HEK293 (cell line): ENCODE data around the gene TMEM8B.
A peak's percentile ranks its signal among the peaks of the same experiment; 100 is the strongest.

ENCODE experiments used
- CTCF ChIA-PET: fragments of 350-600 bp; formaldehyde crosslinking; extraction: SDS; loops from one replicate; lab custom pipeline; 2021; ENCODE audit warnings: antibody characterized with exemption; lab: Yijun Ruan, JAX
- POLR2A ChIA-PET: fragments of 300-600 bp; formaldehyde crosslinking; extraction: SDS; loops from one replicate; lab custom pipeline; 2020; ENCODE audit warnings: antibody characterized with exemption, inconsistent platforms; lab: Yijun Ruan, JAX
- H3K27ac ChIP-seq: fragments of 200-500 bp; sonication (Bioruptor generic); 2 replicates; pipeline ENCODE4 v1.5.1; 2014; ENCODE audit warnings: low read depth, low read length, control low read depth, inconsistent platforms; ENCODE audit errors: extremely low read depth
- H3K36me3 ChIP-seq, 2 experiments: fragments of 200-500 bp in 1 of 2; sonication (Bioruptor generic) in 1 of 2; 1 replicate in 1 of 2; 2 replicates in 1 of 2; pipeline ENCODE4 v1.5.1; 2014 to 2017; ENCODE audit warnings: inconsistent platforms in 2 of 2, low read length in 2 of 2; ENCODE audit not compliant: control insufficient read depth in 2 of 2, insufficient read depth in 1 of 2
- H3K4me1 ChIP-seq: fragments of 200-500 bp; sonication (Bioruptor generic); 2 replicates; pipeline ENCODE4 v1.5.1; 2014; ENCODE audit warnings: mild to moderate bottlenecking, low read length, inconsistent platforms; ENCODE audit not compliant: control insufficient read depth, insufficient read depth
- H3K4me3 ChIP-seq: 2 replicates; pipeline ENCODE4 v1.5.1; 2011; ENCODE audit warnings: low read depth, mild to moderate bottlenecking, control low read depth, low read length, moderate library complexity
- H3K9me3 ChIP-seq: fragments of 200-500 bp; sonication (Bioruptor generic); 2 replicates; pipeline ENCODE4 v1.5.1; 2014; ENCODE audit warnings: low read depth, low read length, inconsistent platforms; ENCODE audit not compliant: control insufficient read depth, insufficient read depth
- GLIS1 ChIP-seq: fragments of 450-650 bp; formaldehyde crosslinking; IDR thresholded peaks from 2 replicates; pipeline ENCODE4 v1.5.1; 2016; ENCODE audit warnings: missing biosample characterization, missing genetic modification characterization
- GLIS2 ChIP-seq: fragments of 450-650 bp; formaldehyde crosslinking; IDR thresholded peaks from 2 replicates; pipeline ENCODE4 v1.5.1; 2016; ENCODE audit warnings: missing biosample characterization, missing genetic modification characterization
- IKZF3 ChIP-seq: fragments of 450-650 bp; IDR thresholded peaks from 2 replicates; pipeline ENCODE4 v1.5.0; 2018; ENCODE audit warnings: missing biosample characterization, mild to moderate bottlenecking, missing genetic modification characterization, moderate library complexity
- KLF1 ChIP-seq: fragments of 450-650 bp; formaldehyde crosslinking; IDR thresholded peaks from 2 replicates; pipeline ENCODE4 v1.5.1; 2016; ENCODE audit warnings: missing biosample characterization, missing genetic modification characterization
- KLF10 ChIP-seq: fragments of 450-650 bp; IDR thresholded peaks from 2 replicates; pipeline ENCODE4 v1.5.1; 2018; ENCODE audit warnings: missing biosample characterization, mild to moderate bottlenecking, missing genetic modification characterization
- KLF9 ChIP-seq: fragments of 450-650 bp; formaldehyde crosslinking; IDR thresholded peaks from 2 replicates; pipeline ENCODE4 v1.5.1; 2016; ENCODE audit warnings: missing biosample characterization, missing genetic modification characterization, low read depth
- PRDM1 ChIP-seq: fragments of 450-650 bp; formaldehyde crosslinking; IDR thresholded peaks from 2 replicates; pipeline ENCODE4; 2016; ENCODE audit warnings: missing biosample characterization, missing genetic modification characterization
- SCRT2 ChIP-seq: fragments of 450-650 bp; formaldehyde crosslinking; IDR thresholded peaks from 2 replicates; pipeline ENCODE4 v1.5.1; 2016; ENCODE audit warnings: missing biosample characterization, missing genetic modification characterization
- SP3 ChIP-seq: fragments of 450-650 bp; formaldehyde crosslinking; IDR thresholded peaks from 2 replicates; pipeline ENCODE4 v1.5.1; 2016; ENCODE audit warnings: missing biosample characterization, missing genetic modification characterization
- YY2 ChIP-seq: fragments of 450-650 bp; formaldehyde crosslinking; IDR thresholded peaks from 2 replicates; pipeline ENCODE4 v1.5.1; 2016; ENCODE audit warnings: missing biosample characterization, missing genetic modification characterization
- ZBTB20 ChIP-seq: fragments of 450-650 bp; formaldehyde crosslinking; IDR thresholded peaks from 2 replicates; pipeline ENCODE4 v1.5.1; 2016; ENCODE audit warnings: missing biosample characterization, missing genetic modification characterization
- ZNF10 ChIP-seq: fragments of 450-650 bp; formaldehyde crosslinking; IDR thresholded peaks from 2 replicates; pipeline ENCODE4 v1.5.1; 2017; ENCODE audit warnings: missing biosample characterization, missing genetic modification characterization
- ZNF350 ChIP-seq: fragments of 450-650 bp; formaldehyde crosslinking; IDR thresholded peaks from 2 replicates; pipeline ENCODE4 v1.5.0; 2017; ENCODE audit warnings: missing biosample characterization, mild to moderate bottlenecking, missing genetic modification characterization
- ZNF394 ChIP-seq: fragments of 450-650 bp; formaldehyde crosslinking; IDR thresholded peaks from 2 replicates; pipeline ENCODE4 v1.5.1; 2016; ENCODE audit warnings: missing biosample characterization, missing genetic modification characterization, mild to moderate bottlenecking, moderate library complexity, borderline replicate concordance
- ZNF529 ChIP-seq: fragments of 450-650 bp; formaldehyde crosslinking; IDR thresholded peaks from 2 replicates; pipeline ENCODE4 v1.5.1; 2017; ENCODE audit warnings: missing genetic modification characterization, missing biosample characterization; ENCODE audit not compliant: insufficient replicate concordance
- ZNF660 ChIP-seq: fragments of 450-650 bp; IDR thresholded peaks from 2 replicates; pipeline ENCODE4 v1.5.1; 2018; ENCODE audit warnings: missing biosample characterization, mild to moderate bottlenecking, missing genetic modification characterization
- ZSCAN30 ChIP-seq: fragments of 450-650 bp; IDR thresholded peaks from 2 replicates; pipeline ENCODE4 v1.5.1; 2018; ENCODE audit warnings: missing biosample characterization, mild to moderate bottlenecking, missing genetic modification characterization, moderate library complexity
- TF ChIP-seq, protein P1 (sequence below): sonication (generic); formaldehyde crosslinking; IDR thresholded peaks from 2 replicates; pipeline ENCODE4 v1.8.1; 2022; ENCODE audit warnings: mild to moderate bottlenecking, moderate library complexity, missing genetic modification reagents
- TF ChIP-seq, protein P2 (sequence below): fragments of 450-650 bp; formaldehyde crosslinking; optimal IDR thresholded peaks from 2 replicates; pipeline ENCODE3; 2016; ENCODE audit warnings: missing biosample characterization, mild to moderate bottlenecking, missing genetic modification characterization
- TF ChIP-seq, protein P3 (sequence below): fragments of 450-650 bp; formaldehyde crosslinking; IDR thresholded peaks from 2 replicates; pipeline ENCODE4 v1.5.1; 2017; ENCODE audit warnings: missing biosample characterization, missing genetic modification characterization
- TF ChIP-seq, protein P4 (sequence below): fragments of 450-650 bp; formaldehyde crosslinking; IDR thresholded peaks from 2 replicates; pipeline ENCODE4 v1.5.1; 2016; ENCODE audit warnings: missing biosample characterization, missing genetic modification characterization
- TF ChIP-seq, protein P5 (sequence below): fragments of 450-650 bp; formaldehyde crosslinking; conservative IDR thresholded peaks from 2 replicates; pipeline ENCODE4 v1.5.1; 2016; ENCODE audit warnings: low read depth, missing biosample characterization, missing genetic modification characterization
- TF ChIP-seq, protein P6 (sequence below): fragments of 450-650 bp; formaldehyde crosslinking; IDR thresholded peaks from 2 replicates; pipeline ENCODE4 v1.5.1; 2016; ENCODE audit warnings: missing biosample characterization, missing genetic modification characterization

TMEM8B gene

DNA sequence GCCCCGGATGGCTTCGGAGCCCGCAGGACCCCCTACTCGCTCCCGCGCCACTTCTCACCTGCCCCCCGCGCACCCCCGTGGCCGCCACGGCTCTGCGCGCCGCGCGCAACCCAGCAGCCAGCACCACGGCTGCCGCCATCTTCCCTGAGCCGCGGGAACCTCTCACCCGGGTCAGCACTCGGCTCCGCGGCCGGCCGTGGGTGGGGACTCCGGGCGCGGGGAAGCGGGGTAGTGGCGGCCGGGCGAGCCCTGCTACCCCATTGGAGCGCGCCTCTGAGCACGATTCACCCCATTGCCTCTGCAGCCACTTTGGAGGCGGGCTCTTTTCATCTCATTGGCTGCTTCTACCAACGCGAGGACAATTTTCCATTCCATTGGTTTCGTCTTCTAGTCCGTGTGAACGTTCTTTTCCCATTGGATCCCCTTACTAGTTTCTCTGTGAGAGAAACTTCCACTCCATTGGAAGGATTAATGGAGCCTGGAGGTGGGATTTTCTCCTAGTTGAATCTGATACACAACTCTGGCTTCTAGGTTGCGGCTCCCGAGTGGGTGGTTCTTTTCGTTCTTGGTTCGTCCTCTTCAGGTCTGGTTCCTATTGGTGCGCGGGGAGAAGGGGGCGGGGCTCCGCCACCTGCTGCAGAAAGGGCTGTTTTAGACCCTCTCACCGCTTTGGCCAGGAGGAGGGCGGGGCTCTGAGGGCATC lies 14.0 kb upstream of the TMEM8B start, which contains the start of gene HINT2:
Gene HINT2 (minus strand): TSS at position 202 of the 703 bp plus-strand sequence. CDS start 63 bp downstream, at position 139.
- peak within 1 kb of the TSS; percentile 76 for H3K4me3 ChIP-seq
- ChIA-PET CTCF (interaction anchor here (0.6 to 4.3 kb wide), 10 partner anchors 10 to 141 kb away, joined by 3 to 46 read pairs (median 6); no protein-coding TSS in a partner anchor), POLR2A (interaction anchor here (0.7 to 3.1 kb wide), 13 partner anchors 11 to 376 kb away, joined by 3 to 13 read pairs (median 4); partner anchors contain the start of genes ARHGEF39, CCDC107, CLTA and FAM221B)
- no peaks in the 10 kb centered on the region for H3K4me1 ChIP-seq
- H3K9me3 ChIP-seq = no peaks in the 10 kb centered on the region
- peaks cover 0 to 6% of the 10 kb centered on the region in 2 experiments; a peak in 1 of 3 replicates for H3K36me3 ChIP-seq
- peak within 1 kb of the TSS; percentile 78 for H3K27ac ChIP-seq
- peak; percentile 65; the same call in 1 of the 2 replicates for TF ChIP-seq ZBTB20
- peak; percentile 34; the same call in 1 of the 2 replicates for TF ChIP-seq KLF9
- TF ChIP-seq YY2 (tag by site-specific recombination) = peak; percentile 84
- TF ChIP-seq ZNF350 (tag by site-specific recombination) = peak; percentile 88; the same call in 1 of the 2 replicates
- TF ChIP-seq, protein P1, sequence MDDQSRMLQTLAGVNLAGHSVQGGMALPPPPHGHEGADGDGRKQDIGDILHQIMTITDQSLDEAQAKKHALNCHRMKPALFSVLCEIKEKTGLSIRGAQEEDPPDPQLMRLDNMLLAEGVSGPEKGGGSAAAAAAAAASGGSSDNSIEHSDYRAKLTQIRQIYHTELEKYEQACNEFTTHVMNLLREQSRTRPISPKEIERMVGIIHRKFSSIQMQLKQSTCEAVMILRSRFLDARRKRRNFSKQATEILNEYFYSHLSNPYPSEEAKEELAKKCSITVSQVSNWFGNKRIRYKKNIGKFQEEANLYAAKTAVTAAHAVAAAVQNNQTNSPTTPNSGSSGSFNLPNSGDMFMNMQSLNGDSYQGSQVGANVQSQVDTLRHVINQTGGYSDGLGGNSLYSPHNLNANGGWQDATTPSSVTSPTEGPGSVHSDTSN (CRISPR knock-in tag) = peak; percentile 27; the same call in 1 of the 2 replicates
- TF ChIP-seq, protein P2, sequence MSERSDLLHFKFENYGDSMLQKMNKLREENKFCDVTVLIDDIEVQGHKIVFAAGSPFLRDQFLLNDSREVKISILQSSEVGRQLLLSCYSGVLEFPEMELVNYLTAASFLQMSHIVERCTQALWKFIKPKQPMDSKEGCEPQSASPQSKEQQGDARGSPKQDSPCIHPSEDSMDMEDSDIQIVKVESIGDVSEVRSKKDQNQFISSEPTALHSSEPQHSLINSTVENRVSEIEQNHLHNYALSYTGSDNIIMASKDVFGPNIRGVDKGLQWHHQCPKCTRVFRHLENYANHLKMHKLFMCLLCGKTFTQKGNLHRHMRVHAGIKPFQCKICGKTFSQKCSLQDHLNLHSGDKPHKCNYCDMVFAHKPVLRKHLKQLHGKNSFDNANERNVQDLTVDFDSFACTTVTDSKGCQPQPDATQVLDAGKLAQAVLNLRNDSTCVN (tag by site-specific recombination) = peak; percentile 96
- peak; percentile 83 for TF ChIP-seq ZNF10 (tag by site-specific recombination)
- TF ChIP-seq IKZF3 (tag by site-specific recombination) = peak; percentile 98
- TF ChIP-seq PRDM1 (tag by site-specific recombination) = peak; percentile 86
- TF ChIP-seq ZNF394 = 0 out of 2 replicates have a peak, but pooled peaks have one; percentile 20
- peak; percentile 69 for TF ChIP-seq SP3
- TF ChIP-seq KLF10 (tag by site-specific recombination) = 0 out of 2 replicates have a peak, but pooled peaks have one; percentile 15
- peak; percentile 82 for TF ChIP-seq SCRT2 (tag by site-specific recombination)
- no peak for TF ChIP-seq KLF1 (tag by site-specific recombination)
- TF ChIP-seq, protein P3, sequence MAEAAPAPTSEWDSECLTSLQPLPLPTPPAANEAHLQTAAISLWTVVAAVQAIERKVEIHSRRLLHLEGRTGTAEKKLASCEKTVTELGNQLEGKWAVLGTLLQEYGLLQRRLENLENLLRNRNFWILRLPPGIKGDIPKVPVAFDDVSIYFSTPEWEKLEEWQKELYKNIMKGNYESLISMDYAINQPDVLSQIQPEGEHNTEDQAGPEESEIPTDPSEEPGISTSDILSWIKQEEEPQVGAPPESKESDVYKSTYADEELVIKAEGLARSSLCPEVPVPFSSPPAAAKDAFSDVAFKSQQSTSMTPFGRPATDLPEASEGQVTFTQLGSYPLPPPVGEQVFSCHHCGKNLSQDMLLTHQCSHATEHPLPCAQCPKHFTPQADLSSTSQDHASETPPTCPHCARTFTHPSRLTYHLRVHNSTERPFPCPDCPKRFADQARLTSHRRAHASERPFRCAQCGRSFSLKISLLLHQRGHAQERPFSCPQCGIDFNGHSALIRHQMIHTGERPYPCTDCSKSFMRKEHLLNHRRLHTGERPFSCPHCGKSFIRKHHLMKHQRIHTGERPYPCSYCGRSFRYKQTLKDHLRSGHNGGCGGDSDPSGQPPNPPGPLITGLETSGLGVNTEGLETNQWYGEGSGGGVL (tag by site-specific recombination) = peak; percentile 26; the same call in 1 of the 2 replicates
- no peak for TF ChIP-seq ZNF529 (tag by site-specific recombination)
- TF ChIP-seq, protein P4, sequence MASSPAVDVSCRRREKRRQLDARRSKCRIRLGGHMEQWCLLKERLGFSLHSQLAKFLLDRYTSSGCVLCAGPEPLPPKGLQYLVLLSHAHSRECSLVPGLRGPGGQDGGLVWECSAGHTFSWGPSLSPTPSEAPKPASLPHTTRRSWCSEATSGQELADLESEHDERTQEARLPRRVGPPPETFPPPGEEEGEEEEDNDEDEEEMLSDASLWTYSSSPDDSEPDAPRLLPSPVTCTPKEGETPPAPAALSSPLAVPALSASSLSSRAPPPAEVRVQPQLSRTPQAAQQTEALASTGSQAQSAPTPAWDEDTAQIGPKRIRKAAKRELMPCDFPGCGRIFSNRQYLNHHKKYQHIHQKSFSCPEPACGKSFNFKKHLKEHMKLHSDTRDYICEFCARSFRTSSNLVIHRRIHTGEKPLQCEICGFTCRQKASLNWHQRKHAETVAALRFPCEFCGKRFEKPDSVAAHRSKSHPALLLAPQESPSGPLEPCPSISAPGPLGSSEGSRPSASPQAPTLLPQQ (tag by site-specific recombination) = peak; percentile 53
- peak; percentile 53; the same call in 1 of the 2 replicates for TF ChIP-seq ZNF660 (tag by site-specific recombination)
- TF ChIP-seq, protein P5, sequence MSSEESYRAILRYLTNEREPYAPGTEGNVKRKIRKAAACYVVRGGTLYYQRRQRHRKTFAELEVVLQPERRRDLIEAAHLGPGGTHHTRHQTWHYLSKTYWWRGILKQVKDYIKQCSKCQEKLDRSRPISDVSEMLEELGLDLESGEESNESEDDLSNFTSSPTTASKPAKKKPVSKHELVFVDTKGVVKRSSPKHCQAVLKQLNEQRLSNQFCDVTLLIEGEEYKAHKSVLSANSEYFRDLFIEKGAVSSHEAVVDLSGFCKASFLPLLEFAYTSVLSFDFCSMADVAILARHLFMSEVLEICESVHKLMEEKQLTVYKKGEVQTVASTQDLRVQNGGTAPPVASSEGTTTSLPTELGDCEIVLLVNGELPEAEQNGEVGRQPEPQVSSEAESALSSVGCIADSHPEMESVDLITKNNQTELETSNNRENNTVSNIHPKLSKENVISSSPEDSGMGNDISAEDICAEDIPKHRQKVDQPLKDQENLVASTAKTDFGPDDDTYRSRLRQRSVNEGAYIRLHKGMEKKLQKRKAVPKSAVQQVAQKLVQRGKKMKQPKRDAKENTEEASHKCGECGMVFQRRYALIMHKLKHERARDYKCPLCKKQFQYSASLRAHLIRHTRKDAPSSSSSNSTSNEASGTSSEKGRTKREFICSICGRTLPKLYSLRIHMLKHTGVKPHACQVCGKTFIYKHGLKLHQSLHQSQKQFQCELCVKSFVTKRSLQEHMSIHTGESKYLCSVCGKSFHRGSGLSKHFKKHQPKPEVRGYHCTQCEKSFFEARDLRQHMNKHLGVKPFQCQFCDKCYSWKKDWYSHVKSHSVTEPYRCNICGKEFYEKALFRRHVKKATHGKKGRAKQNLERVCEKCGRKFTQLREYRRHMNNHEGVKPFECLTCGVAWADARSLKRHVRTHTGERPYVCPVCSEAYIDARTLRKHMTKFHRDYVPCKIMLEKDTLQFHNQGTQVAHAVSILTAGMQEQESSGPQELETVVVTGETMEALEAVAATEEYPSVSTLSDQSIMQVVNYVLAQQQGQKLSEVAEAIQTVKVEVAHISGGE (tag by site-specific recombination) = no peak
- 0 out of 2 replicates have a peak, but pooled peaks have one; percentile 27 for TF ChIP-seq ZSCAN30 (tag by site-specific recombination)
- TF ChIP-seq GLIS2 (tag by site-specific recombination) = peak; percentile 85
- TF ChIP-seq, protein P6, sequence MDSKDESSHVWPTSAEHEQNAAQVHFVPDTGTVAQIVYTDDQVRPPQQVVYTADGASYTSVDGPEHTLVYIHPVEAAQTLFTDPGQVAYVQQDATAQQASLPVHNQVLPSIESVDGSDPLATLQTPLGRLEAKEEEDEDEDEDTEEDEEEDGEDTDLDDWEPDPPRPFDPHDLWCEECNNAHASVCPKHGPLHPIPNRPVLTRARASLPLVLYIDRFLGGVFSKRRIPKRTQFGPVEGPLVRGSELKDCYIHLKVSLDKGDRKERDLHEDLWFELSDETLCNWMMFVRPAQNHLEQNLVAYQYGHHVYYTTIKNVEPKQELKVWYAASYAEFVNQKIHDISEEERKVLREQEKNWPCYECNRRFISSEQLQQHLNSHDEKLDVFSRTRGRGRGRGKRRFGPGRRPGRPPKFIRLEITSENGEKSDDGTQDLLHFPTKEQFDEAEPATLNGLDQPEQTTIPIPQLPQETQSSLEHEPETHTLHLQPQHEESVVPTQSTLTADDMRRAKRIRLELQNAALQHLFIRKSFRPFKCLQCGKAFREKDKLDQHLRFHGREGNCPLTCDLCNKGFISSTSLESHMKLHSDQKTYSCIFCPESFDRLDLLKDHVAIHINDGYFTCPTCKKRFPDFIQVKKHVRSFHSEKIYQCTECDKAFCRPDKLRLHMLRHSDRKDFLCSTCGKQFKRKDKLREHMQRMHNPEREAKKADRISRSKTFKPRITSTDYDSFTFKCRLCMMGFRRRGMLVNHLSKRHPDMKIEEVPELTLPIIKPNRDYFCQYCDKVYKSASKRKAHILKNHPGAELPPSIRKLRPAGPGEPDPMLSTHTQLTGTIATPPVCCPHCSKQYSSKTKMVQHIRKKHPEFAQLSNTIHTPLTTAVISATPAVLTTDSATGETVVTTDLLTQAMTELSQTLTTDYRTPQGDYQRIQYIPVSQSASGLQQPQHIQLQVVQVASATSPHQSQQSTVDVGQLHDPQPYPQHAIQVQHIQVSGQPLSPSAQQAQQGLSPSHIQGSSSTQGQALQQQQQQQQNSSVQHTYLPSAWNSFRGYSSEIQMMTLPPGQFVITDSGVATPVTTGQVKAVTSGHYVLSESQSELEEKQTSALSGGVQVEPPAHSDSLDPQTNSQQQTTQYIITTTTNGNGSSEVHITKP (tag by site-specific recombination) = peak; percentile 93
- TF ChIP-seq GLIS1 (tag by site-specific recombination) = peak; percentile 24; the same call in 1 of the 2 replicates
